22Rv1 (cell line): Measurements from ENCODE around the gene SLC16A8.

Experiments used
- H3K27ac ChIP-seq: fragments of 450-650 bp; 2 replicates; pipeline ENCODE4 v1.5.1; 2017
- ZFX ChIP-seq: fragments of 450-650 bp; IDR thresholded peaks from 2 replicates; pipeline ENCODE4 v1.6.1; 2017; ENCODE audit warnings: antibody characterized with exemption, borderline replicate concordance
- TF ChIP-seq, protein P1 (sequence below): fragments of 450-650 bp; IDR thresholded peaks from 2 replicates; pipeline ENCODE4 v1.5.1; 2017; ENCODE audit warnings: mild to moderate bottlenecking

SLC16A8 gene

DNA sequence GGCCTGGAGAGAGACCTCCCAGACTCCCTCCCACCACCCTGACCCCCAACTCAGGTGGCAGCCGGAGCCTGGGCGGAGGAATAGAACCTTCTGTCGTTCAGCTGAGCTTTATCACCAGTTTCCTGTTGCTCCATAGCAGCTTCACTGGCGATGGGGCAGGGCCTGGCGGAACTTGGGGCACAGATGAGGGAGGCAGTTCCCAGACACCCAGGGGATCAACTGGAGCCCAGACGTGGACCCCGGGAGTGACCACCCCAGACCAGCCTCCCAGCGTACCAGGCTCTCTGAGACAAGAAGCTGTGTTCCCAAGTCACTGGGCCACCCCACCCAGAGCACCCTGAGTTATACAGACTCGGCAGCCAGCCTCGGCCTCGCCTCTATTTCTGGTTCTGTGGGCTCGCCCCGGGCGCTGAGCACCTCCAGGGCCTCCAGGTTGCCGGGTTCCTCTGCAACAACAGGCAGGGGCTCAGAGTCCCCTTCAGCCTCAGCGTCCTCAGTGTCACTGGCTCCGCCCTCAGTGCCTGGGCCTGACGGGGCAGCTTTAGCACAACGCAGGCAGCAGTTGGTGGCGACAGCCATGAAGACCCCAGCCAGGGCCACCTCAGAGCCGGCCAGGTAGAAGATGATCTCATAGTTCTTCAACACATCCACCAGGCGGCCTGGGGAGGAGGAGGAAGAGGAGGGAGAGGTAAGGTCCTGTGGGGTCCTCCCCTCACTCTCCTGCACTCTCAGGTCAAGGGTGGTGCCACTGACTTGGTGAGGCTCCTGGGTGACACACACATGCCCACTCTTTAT is 5.7 kb downstream of the SLC16A8 start:
- TF ChIP-seq ZFX: no peak
- TF ChIP-seq, protein P1, sequence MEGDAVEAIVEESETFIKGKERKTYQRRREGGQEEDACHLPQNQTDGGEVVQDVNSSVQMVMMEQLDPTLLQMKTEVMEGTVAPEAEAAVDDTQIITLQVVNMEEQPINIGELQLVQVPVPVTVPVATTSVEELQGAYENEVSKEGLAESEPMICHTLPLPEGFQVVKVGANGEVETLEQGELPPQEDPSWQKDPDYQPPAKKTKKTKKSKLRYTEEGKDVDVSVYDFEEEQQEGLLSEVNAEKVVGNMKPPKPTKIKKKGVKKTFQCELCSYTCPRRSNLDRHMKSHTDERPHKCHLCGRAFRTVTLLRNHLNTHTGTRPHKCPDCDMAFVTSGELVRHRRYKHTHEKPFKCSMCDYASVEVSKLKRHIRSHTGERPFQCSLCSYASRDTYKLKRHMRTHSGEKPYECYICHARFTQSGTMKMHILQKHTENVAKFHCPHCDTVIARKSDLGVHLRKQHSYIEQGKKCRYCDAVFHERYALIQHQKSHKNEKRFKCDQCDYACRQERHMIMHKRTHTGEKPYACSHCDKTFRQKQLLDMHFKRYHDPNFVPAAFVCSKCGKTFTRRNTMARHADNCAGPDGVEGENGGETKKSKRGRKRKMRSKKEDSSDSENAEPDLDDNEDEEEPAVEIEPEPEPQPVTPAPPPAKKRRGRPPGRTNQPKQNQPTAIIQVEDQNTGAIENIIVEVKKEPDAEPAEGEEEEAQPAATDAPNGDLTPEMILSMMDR: no peak

GRCh38 chr22:38077595-38077994 is 6.4 kb downstream of the SLC16A8 start:
- H3K27ac ChIP-seq: no peak overlapping the region
- TF ChIP-seq, protein P1: no peak
- TF ChIP-seq ZFX: no peak

More for the DNA sequence above, 5.7 kb downstream of the SLC16A8 start:
- no peak overlapping the region for H3K27ac ChIP-seq

GRCh38 chr22:38077096-38077495 is 6.9 kb downstream of the SLC16A8 start:
- no peak overlapping the region for H3K27ac ChIP-seq
- TF ChIP-seq, protein P1: no peak
- TF ChIP-seq ZFX: no peak

GRCh38 chr22:38075961-38076360 is 8.0 kb downstream of the SLC16A8 start:
- TF ChIP-seq, protein P1: no peak
- no peak for TF ChIP-seq ZFX
- H3K27ac ChIP-seq: no peak overlapping the region

GRCh38 chr22:38075105-38075825 is 8.7 kb downstream of the SLC16A8 start:
- TF ChIP-seq, protein P1: no peak
- no peak for TF ChIP-seq ZFX

DNA sequence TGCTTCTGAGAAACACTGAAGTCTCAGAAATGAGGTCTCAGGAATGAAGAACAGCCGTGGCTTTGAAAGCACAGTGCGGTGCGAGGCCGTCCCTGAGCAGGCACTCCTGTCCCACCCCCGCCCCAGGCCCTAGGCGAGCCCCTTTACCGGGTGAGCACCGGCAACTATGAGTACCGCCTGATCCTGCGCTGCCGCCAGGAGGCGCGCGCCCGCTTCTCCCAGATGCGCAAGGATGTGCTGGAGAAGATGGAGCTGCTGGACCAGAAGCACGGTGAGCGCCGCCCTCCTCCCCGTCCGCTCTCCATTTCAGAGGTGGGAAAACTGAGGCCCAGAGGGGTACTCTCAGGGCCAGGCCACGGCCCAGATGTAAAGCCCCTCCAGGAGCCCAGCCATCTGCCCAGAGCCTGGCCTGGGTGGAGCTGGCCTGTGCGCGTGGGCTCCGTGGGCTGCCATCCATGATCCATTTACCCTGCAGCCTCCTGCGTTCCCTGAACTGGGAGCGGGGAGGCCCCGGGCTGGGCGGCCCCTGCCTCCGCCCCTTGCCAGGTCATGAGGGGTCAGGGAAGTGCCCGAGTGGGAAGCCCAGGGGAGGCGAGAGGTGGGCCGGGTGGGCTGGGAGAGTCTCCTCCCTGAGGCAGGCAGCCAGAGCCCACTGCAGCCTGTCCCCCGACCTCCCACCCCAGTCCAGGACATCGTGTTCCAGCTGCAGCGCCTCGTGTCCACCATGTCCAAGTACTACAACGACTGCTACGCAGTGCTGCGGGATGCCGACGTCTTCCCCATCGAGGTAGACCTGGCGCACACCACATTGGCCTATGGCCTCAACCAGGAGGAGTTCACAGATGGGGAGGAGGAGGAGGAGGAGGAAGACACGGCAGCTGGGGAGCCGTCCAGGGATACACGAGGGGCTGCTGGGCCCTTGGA is 9.5 kb downstream of the SLC16A8 start:
- TF ChIP-seq, protein P1: no peak
- TF ChIP-seq ZFX: no peak
- H3K27ac ChIP-seq: no peak overlapping the region

More at GRCh38 chr22:38075105-38075825, 8.7 kb downstream of the SLC16A8 start:
- H3K27ac ChIP-seq: no peak overlapping the region
